GM11168 (cell line): ENCODE measurements around the gene INHA.

Experiments
- in situ Hi-C: fragments of 300-500 bp; cut with MboI; formaldehyde crosslinking; loops from one replicate; pipeline ENCODE4 v1.12.0; 2022; ENCODE audit warnings: low sequenced_read_pairs; ENCODE audit not compliant: unreplicated experiment

INHA gene

DNA sequence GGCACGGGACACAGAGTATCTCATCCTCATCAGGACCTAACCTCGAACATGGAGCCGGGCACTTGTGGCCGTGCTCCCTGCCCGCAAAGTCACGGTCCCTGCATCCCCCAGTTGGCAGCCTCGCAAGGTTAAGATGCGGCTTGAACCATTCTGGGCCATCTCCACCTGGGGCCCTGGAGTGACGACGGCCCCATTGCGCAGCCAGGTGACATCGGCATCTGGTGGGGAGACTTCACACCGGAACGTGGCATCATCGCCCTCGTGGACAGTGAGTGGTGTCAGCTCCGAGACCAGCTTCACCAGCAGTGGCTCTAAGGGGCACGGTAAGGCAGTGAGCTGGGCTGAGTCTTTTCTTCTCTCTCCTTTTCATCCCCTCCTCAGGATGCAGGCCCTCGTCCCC, 15.7 kb upstream of the INHA start:
- in situ Hi-C loops = no loop called here

DNA sequence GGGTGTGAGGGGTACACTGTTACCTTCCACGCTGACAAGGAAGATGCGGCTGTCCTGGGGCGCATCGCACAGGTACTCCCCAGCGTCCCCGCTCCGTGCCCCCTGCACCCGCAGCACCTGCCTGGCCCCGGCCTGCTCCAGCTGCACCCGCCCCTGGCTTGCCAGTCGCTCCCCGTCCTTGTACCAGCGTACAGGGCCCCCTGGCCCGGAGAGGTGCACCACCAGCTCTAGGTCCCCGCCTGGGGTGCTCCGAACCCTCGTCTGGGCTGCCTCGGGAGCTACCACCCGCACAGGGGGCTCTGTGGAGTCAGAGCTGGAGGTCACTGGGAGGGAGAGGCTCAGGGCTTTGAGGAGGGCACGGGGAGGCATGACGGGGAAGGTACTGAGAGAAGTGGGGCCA, 14.8 kb upstream of the INHA start:
- in situ Hi-C loops = no loop called here

GRCh38 chr2:219557791-219558785, 14.0 kb upstream of the INHA start:
- in situ Hi-C loops = no loop called here

DNA sequence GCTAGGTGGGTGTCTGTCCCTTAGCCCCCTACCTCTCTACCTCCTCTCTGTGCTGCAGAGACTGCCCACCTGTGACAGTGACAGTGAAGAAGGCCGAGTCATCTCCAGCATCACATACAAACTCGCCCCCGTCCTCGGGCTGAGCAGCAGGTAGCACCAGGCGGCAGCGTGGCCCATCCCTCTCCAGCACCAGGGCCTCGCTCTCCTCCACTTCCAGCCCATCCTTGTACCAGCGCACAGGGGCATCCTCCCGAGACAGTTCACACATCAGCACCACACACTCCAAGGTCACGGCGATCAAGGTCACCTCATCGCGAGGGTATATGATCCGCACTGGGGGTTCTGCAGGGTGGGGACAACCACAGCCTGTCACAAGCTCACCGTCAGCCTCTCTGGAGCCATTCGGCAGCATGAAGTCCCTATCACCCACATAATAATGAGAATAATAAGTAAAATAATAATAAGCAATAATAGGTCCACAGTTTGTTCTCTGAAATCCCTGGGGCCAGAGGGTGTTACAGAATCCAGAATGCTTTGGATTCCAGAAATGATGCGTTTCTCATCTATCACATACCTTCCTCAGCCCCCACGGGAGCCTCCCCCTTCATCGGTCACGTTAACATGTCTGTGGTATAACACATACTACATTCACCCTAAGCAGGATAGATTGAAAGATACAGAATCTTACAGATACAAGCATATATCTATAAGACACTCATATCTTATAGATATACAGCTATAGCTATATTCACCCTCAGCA, 12.8 kb upstream of the INHA start:
- in situ Hi-C loops = no loop called here

GRCh38 chr2:219560037-219560892, 11.8 kb upstream of the INHA start:
- in situ Hi-C loops = no loop called here

- in situ Hi-C loops = no loop called here
Observed at GRCh38 chr2:219560893-219561178, 11.3 kb upstream of the INHA start.

DNA sequence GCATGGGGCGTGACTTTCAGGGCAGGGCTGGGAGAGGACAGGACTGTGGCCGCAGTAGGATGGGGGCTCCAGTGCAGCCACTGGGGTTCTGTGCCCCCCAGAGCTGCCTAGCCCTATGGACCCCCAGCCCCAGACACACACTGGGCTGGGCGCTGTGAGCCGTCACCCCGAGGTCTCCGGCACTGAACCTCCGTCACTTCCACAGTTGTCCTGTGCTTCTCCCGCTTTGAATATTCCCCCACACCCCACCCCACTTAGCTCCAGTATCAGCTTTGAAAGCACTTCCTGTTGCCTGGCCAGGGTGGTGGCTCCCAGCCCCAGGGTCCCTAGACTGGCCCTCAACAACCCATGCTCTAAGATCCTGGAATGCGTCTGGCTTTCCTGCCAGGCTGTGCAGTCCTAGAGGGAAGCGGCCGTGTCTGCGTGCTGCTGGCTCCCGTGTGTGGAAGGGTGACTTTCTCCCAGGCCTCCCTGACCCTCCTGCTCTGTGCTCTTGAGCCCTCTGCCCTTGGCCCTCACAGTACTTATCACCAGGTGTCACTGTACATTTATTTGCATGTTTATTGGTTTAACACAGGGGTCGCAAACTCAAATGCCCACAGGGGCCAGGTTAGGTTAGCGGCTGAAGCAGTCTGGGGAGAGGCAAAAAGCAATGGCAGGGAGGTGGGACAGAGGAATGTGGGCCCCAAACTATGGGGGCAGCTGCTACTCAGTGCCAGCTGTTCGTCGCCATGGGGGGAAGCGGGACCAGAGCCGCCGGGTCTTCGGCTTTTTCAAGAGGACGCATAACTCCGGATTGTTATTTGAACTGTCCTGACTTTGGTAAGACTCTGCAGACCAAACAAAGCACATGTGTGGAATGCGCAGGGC, 10.7 kb upstream of the INHA start:
- in situ Hi-C loops = no loop called here

DNA sequence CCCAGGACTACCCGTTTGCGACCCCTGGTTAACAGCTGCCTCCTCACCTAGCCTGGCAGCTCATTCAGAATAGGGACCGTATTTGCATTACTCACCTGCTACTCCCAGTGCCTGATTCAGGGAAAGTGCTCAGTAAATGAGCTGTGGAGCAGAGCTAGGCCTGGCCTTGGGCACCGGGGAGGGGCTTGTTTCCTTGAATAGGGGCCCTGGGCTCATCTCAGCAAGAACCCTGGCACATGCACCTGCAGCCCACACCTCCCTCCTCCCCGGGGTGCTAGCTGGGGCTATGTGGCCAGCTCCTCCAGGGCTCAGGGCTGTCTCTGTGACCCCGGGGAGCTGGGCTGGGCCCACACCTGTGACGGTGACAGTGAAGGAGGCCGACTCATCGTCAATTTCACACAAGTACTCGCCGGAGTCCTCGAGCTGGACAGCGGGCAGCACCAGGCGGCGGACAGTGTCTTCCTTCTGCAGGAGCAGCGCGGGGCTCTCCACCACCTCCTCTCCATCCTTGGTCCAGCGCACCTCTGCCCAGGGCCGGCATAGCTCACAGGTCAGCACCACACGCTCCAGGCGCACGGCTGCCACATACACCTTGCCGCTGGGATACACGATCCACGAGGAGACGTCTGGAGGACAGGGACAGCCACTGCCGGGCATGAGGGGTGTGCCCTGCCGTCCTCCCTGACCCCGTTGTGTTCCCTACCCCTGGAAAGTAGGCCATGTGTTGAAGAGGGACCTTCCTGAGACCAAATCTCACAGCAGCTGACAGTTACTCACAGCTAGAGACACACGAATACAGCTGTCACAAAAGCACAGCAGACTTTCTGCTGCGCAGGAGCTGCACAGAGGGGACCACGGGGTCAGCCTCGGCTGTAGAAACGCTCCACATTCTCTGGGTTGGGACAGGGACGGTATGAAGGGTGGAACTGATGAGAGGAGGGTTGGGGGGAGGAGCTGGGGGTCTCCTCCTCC, 9.8 kb upstream of the INHA start:
- in situ Hi-C loops = no loop called here

- in situ Hi-C loops = no loop called here
Observed at GRCh38 chr2:219563271-219563928, 8.7 kb upstream of the INHA start.

DNA sequence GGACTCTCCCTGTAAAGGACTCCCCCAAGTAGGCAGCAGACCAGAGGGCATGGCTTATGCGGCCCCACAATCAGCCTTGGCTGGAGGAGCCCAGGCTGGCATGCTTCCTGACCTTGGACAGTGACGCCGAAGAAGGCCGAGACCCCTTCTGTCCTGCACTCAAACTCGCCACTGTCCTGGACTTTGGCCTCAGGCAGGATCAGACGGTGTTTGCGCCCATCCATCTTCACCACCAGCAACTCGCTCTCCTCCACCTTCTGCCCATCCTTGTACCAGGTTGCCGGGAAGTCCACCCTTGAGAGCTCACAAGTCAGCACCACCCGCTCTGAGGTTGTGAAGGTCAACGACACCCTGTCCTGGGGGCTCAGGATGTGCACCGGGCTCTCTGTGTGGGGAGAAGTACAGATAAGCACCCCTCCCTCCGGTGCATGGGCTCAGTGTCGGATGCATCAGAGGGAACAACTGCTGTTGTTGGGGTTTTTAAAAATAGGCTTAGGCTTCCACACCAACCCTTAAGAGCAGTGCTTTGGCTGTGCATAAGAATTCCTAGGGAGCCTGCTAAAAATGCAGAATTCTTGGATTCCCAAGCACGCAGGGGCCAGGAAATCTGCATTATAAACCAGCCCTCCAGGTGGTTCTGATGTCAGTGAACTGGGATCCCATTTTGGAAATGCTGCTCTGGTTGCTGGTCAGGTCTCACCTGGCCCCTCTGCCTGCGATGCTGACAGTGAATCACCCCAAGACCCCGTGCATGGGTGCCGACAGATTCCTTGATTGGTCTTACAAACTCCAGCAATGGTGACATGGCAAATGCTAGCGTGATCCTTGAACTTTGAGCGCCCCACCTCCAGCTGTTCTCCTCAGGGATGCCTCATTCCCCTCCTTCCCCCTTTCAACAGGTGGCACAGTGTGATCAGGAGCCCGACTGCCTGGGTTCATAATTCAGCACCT, 6.7 kb upstream of the INHA start:
- in situ Hi-C loops = no loop called here

GRCh38 chr2:219566640-219567039, 5.5 kb upstream of the INHA start:
- in situ Hi-C loops = no loop called here

DNA sequence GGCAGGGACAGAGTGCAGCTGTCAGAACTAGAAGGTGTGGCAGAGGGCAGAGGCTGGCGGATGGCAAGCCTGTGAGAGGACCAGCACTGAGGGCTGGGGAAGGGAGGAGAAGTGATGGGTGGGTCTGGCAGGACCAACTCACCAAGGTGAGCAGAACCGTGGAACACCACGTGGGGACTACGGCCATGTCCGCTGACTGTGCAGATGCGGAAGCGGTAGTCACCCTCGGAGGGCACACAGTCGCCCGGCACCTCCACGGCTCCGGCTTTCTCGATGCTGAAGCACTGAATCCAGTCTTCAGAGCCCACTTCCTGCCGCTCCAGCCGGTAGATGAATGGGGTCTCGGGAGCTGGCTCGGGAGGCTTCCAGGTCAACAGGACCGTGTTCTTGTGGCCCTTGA, 5.0 kb upstream of the INHA start:
- in situ Hi-C loops = no loop called here

- in situ Hi-C loops = no loop called here
Observed at GRCh38 chr2:219567791-219568361, 4.2 kb upstream of the INHA start.

DNA sequence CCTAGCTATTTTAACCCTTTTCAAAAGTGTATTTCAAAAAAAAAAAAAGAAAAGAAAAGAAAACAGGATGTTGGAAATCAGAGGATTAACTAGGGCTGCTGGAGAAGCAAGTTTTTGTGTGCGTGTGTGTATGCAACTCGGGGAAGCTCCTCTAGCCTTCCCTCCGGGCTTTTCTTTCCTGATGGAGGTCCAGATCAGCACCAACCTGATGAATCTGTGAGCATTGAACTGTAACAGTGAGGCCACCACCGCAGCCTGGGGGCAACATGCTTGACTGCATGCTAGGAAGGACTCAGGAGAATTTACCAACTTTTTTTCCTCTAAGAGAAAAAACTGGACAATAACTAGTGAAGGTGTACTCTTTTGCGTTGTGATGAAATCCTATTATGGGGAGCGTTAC, 3.1 kb upstream of the INHA start:
- in situ Hi-C loops = no loop called here

DNA sequence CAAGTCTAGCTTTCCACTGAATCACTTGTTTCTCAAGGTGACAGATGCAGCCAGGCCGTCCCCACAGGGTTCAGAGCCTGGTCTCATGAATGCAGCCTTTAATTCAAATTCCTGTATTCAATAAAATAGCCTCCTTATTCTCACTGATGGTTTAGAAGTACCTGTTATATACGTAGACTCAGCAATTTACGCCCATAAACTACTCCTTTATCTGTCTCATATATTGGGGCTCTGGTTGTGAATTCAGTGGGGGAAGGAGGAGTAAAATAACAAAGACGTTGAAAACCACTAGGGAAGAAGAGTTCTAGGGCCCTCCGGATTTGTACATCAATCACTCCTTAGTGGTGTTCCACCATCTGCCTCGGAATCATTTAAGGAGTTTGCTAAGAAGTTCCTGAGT, 2.5 kb upstream of the INHA start:
- in situ Hi-C loops = no loop called here

GRCh38 chr2:219570194-219570923, 1.8 kb upstream of the INHA start:
- in situ Hi-C loops = no loop called here
